ENCODE measurements around the gene MALRD1.

The MALRD1 gene

DNA sequence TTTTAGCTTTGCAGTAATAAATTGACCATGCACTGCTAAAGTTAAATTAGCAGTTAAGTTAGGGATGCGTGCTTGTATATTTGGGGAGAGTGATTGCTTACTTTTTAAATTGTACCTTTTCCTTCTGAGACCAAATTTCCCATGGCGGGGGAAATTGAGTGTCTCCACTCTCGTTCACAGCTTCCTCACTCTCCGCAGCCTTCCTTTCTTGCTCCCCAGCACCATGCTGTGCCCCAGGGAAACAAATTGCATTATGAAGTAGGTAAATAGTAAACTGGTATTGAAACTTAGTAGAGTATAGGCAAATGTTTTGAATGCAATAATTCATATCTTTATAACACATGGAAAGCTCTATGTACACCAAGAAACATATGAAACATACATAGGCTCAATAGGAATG, 85.4 kb downstream of the MALRD1 start:
- no peak for TF ChIP-seq CTCF (IDR thresholded peaks at IDR 0.05; ENCODE audit: low read depth, low read length)
- DNase-seq (ENCODE audit: extremely low read depth, low read depth): no peak

- TF ChIP-seq CTCF (IDR thresholded peaks at IDR 0.05; ENCODE audit: low read depth, low read length): no peak
- DNase-seq (ENCODE audit: extremely low read depth, low read depth): no peak
Measured at GRCh38 chr10:19142967-19143366, 94.4 kb downstream of the MALRD1 start.

- TF ChIP-seq CTCF (IDR thresholded peaks at IDR 0.05; ENCODE audit: low read depth, low read length): no peak
Measured at GRCh38 chr10:19144206-19144605, 95.6 kb downstream of the MALRD1 start.

DNA sequence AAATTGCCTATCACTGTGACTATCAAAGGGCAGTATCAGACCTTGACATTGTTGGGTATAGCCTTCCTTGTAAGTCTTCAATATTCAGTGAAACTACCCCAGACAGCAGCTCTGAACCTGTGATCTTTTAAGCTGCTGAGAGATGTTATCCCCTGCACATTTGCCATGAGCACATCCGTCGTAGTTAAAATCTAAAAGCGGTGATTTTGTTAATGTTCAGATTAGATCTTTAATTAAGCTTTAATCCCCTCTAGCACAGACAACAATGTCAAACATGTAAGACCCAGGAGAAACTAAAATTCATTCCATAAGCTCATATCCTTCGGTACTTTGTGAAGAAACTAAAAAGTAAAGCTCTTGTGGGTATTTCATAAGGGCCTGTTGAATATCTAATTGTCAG, 105.8 kb downstream of the MALRD1 start:
- no peak for DNase-seq (ENCODE audit: extremely low read depth, low read depth)
- no peak for TF ChIP-seq CTCF (IDR thresholded peaks at IDR 0.05; ENCODE audit: low read depth, low read length)

More at GRCh38 chr10:19144206-19144605, 95.6 kb downstream of the MALRD1 start:
- DNase-seq (ENCODE audit: extremely low read depth, low read depth): no peak

GRCh38 chr10:19158358-19158757, 109.8 kb downstream of the MALRD1 start:
- TF ChIP-seq CTCF (IDR thresholded peaks at IDR 0.05; ENCODE audit: low read depth, low read length): no peak
- DNase-seq (ENCODE audit: extremely low read depth, low read depth): no peak

DNA sequence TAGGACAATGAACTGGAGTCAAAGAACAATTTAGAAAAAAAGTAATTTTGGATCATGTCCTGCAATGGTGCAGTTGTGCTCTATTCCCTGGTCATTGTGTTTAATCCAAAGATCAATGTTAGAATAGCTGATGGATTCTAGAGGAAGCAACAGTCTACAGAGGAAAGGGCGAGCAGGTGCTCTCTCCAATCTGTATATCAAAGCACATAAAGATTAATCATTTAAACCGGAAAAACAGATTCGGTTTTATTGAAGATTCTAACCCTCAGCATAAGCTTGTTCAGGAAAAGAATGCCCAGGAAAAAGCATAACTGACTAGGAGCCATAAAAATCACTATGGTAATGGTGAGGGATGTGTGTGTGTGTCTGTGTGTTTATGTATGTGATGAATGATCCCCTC, 110.3 kb downstream of the MALRD1 start:
- no peak for TF ChIP-seq CTCF (IDR thresholded peaks at IDR 0.05; ENCODE audit: low read depth, low read length)
- no peak for DNase-seq (ENCODE audit: extremely low read depth, low read depth)

GRCh38 chr10:19164461-19164860, 115.9 kb downstream of the MALRD1 start:
- DNase-seq (ENCODE audit: extremely low read depth, low read depth): no peak
- TF ChIP-seq CTCF (IDR thresholded peaks at IDR 0.05; ENCODE audit: low read depth, low read length): no peak
